Ishikawa (cell line): ENCODE results near the gene SUPT20H.

Experiments used
- CEBPB ChIP-seq: IDR thresholded peaks from 2 replicates; pipeline ENCODE4 v1.6.1; 2012
- CREB1 ChIP-seq: IDR thresholded peaks from 2 replicates; pipeline ENCODE4 v1.6.1; 2012; ENCODE audit warnings: low read depth
- EGR1 ChIP-seq: IDR thresholded peaks from 2 replicates; pipeline ENCODE4 v1.6.1; 2012
- EP300 ChIP-seq: IDR thresholded peaks from 2 replicates; pipeline ENCODE4 v1.6.1; 2012; ENCODE audit warnings: borderline replicate concordance
- FOXM1 ChIP-seq: IDR thresholded peaks from 2 replicates; pipeline ENCODE4 v1.6.1; 2012; ENCODE audit warnings: low read depth, borderline replicate concordance
- NFIC ChIP-seq: IDR thresholded peaks from 2 replicates; pipeline ENCODE4 v1.6.1; 2012
- RAD21 ChIP-seq: IDR thresholded peaks from 2 replicates; pipeline ENCODE4 v1.6.1; 2012; ENCODE audit warnings: low read depth
- TAF1 ChIP-seq: IDR thresholded peaks from 2 replicates; pipeline ENCODE4 v1.6.1; 2012; ENCODE audit warnings: low read depth, mild to moderate bottlenecking
- TCF12 ChIP-seq: IDR thresholded peaks from 2 replicates; pipeline ENCODE4 v1.6.1; 2012; ENCODE audit warnings: low read depth
- TEAD4 ChIP-seq: IDR thresholded peaks from 2 replicates; pipeline ENCODE4 v1.6.1; 2012
- YY1 ChIP-seq: IDR thresholded peaks from 2 replicates; pipeline ENCODE4 v1.6.1; 2012; ENCODE audit warnings: low read depth
- ZBTB7A ChIP-seq: IDR thresholded peaks from 2 replicates; pipeline ENCODE4 v1.6.1; 2012; ENCODE audit warnings: low read depth
- TF ChIP-seq, protein P1 (sequence below): IDR thresholded peaks from 2 replicates; pipeline ENCODE4 v1.6.1; 2012; ENCODE audit warnings: low read depth, mild to moderate bottlenecking
- TF ChIP-seq, protein P2 (sequence below): IDR thresholded peaks from 2 replicates; pipeline ENCODE4 v1.6.1; 2012
- TF ChIP-seq, protein P3 (sequence below): IDR thresholded peaks from 2 replicates; pipeline ENCODE4 v1.6.1; 2012

The SUPT20H gene

GRCh38 chr13:36999054-36999714 lies 60.3 kb downstream of the SUPT20H start, which contains the start of gene ALG5:
Gene ALG5 (minus strand): TSS chr13:36999340. CDS start chr13:36999300, 40 bp downstream.
- TF ChIP-seq, protein P1, sequence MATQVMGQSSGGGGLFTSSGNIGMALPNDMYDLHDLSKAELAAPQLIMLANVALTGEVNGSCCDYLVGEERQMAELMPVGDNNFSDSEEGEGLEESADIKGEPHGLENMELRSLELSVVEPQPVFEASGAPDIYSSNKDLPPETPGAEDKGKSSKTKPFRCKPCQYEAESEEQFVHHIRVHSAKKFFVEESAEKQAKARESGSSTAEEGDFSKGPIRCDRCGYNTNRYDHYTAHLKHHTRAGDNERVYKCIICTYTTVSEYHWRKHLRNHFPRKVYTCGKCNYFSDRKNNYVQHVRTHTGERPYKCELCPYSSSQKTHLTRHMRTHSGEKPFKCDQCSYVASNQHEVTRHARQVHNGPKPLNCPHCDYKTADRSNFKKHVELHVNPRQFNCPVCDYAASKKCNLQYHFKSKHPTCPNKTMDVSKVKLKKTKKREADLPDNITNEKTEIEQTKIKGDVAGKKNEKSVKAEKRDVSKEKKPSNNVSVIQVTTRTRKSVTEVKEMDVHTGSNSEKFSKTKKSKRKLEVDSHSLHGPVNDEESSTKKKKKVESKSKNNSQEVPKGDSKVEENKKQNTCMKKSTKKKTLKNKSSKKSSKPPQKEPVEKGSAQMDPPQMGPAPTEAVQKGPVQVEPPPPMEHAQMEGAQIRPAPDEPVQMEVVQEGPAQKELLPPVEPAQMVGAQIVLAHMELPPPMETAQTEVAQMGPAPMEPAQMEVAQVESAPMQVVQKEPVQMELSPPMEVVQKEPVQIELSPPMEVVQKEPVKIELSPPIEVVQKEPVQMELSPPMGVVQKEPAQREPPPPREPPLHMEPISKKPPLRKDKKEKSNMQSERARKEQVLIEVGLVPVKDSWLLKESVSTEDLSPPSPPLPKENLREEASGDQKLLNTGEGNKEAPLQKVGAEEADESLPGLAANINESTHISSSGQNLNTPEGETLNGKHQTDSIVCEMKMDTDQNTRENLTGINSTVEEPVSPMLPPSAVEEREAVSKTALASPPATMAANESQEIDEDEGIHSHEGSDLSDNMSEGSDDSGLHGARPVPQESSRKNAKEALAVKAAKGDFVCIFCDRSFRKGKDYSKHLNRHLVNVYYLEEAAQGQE: 0 out of 2 replicates have a peak, but pooled peaks have one; percentile 19
- TF ChIP-seq CREB1 (no peak), TAF1 (peak; percentile 93), TCF12 (peak; percentile 38; the same call in 1 of the 2 replicates), TEAD4 (no peak), YY1 (peak; percentile 92), EGR1 (peak; percentile 14; the same call in 1 of the 2 replicates), EP300 (no peak), CEBPB (peak; percentile 5; the same call in 1 of the 2 replicates), ZBTB7A (no peak), FOXM1 (no peak), RAD21 (peak; percentile 27; the same call in 1 of the 2 replicates), NFIC (0 out of 2 replicates have a peak, but pooled peaks have one; percentile 17)
- TF ChIP-seq, protein P2, sequence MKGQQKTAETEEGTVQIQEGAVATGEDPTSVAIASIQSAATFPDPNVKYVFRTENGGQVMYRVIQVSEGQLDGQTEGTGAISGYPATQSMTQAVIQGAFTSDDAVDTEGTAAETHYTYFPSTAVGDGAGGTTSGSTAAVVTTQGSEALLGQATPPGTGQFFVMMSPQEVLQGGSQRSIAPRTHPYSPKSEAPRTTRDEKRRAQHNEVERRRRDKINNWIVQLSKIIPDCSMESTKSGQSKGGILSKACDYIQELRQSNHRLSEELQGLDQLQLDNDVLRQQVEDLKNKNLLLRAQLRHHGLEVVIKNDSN: no peak
- TF ChIP-seq, protein P3, sequence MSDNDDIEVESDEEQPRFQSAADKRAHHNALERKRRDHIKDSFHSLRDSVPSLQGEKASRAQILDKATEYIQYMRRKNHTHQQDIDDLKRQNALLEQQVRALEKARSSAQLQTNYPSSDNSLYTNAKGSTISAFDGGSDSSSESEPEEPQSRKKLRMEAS: peak; percentile 52; the same call in 1 of the 2 replicates

- TF ChIP-seq TAF1: no peak
- peak; percentile 71 for TF ChIP-seq ZBTB7A
- no peak for TF ChIP-seq YY1
- TF ChIP-seq TEAD4: no peak
- no peak for TF ChIP-seq NFIC
Measured at GRCh38 chr13:36998624-36999041, 60.9 kb downstream of the SUPT20H start.

DNA sequence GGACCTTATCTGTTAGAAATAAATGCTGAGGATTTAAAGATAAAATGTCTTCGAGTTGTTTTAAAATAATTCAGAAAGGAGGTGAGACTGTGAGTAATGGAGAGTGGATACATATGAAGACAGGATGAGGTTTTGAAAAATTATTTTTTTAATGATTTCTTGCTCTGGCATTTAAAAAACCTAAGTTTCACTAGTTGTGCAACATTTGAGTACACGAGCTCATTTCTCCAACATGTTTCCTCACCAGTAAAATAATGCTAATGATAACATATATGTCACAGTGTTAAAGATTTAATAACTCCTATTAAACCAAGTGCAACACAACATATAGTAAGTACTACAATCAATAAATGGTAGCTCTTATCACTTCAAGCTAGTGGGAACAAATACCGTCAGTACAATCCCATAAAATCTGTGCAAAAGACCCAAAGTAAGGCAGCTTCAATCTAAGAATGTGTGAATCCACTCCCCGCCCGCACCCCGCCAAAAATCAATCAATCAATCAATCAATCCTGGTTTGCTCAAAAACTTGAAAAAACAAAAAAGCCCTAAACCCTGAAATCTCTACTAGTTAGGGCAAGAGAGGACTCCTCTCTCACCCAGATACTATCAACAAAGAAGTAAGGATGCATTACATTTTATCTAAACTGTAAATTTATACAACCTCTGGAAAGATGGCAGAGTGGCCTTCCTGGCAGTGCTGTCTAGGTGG lies 61.6 kb downstream of the SUPT20H start:
- no peak for TF ChIP-seq CEBPB
- TF ChIP-seq, protein P1: no peak
- no peak for TF ChIP-seq ZBTB7A
- no peak for TF ChIP-seq TEAD4
- TF ChIP-seq CREB1: no peak
- no peak for TF ChIP-seq TAF1
- TF ChIP-seq EGR1: no peak
- TF ChIP-seq, protein P3: no peak
- no peak for TF ChIP-seq EP300
- no peak for TF ChIP-seq YY1
- TF ChIP-seq NFIC: no peak
- TF ChIP-seq TCF12: no peak
- TF ChIP-seq, protein P2: no peak
- no peak for TF ChIP-seq RAD21
- TF ChIP-seq FOXM1: no peak

DNA sequence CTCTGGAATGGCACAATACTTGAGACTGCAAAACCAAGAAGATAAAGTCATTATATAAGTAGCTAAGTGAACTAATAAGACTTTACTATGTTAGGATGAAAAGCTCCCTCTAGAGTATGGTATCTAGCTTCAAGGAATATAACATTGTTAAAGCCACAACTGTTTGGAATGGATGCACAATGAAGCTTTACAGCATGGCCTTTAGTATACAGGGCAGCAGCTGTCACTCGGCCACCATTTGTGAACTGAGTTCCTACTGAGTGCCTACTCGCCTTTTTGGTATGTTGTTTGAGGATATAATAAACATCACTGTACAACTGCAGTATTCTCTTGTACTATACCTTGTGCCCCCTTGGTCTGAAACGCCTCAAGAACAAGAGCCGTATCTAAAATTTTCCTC lies 67.1 kb downstream of the SUPT20H start:
- TF ChIP-seq, protein P3: no peak
- TF ChIP-seq CREB1 (no peak), CEBPB (no peak), FOXM1 (no peak), TEAD4 (no peak), YY1 (no peak), NFIC (no peak), TAF1 (no peak), EGR1 (no peak), RAD21 (no peak), ZBTB7A (no peak), TCF12 (no peak), EP300 (no peak)
- TF ChIP-seq, protein P2: no peak
- TF ChIP-seq, protein P1: no peak
